Measurements from ENCODE around the gene OR14J1. TPM values are rescaled to one million over a fixed set of nuclear protein-coding genes. Genes with fewer than 3 reads are reported as not detected.

OR14J1 gene
- total RNA-seq, 1 donor from 2014 or later = not detected

DNA sequence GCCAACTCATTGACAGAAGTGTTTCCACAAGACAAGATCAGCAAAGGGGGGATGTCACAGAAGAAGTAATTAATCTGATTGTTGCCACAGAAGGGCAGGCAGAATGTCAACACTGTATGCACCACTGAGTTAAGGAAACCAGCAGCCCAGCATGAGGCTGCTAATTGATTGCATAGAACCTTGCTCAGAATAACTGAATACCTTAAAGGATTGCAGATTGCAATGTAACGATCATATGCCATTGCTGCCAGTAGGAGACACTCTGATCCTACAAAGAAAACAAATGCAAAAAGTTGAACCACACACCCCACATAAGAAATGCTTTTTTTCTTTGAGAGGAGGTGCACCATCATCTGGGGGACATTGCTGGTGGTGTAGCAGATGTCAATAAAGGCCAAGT, 54.1 kb downstream of the OR14J1 start:
- no peaks in the 10 kb centered on the region for H3K36me3 Mint-ChIP-seq (ENCODE audit: unreplicated experiment)
- no peak for DNase-seq (ENCODE audit: extremely low spot score, unreplicated experiment)
- H3K4me1 Mint-ChIP-seq (ENCODE audit: unreplicated experiment) = no peaks in the 10 kb centered on the region
- H3K27ac Mint-ChIP-seq (ENCODE audit: unreplicated experiment) = no peak overlapping the region
- TF ChIP-seq CTCF (IDR thresholded peaks at IDR 0.05) = no peak
- H3K4me3 Mint-ChIP-seq (ENCODE audit: unreplicated experiment) = no peak overlapping the region
- H3K9me3 Mint-ChIP-seq (ENCODE audit: unreplicated experiment) = peaks cover 9% of the 10 kb centered on the region
- H3K27me3 Mint-ChIP-seq (ENCODE audit: unreplicated experiment) = no peaks in the 10 kb centered on the region

Other genes with a start within 250 kb of the OR14J1 start
- gene OR2B3, start 214.4 kb upstream of the OR14J1 start, total RNA-seq = not detected in 2 replicates
- not detected in 2 replicates for gene OR2J1, start 202.2 kb upstream of the OR14J1 start, total RNA-seq
- not detected in 2 replicates for gene OR2J3, start 193.6 kb upstream of the OR14J1 start, total RNA-seq
- gene OR2J2, start 130.8 kb upstream of the OR14J1 start, total RNA-seq = not detected in 2 replicates
- not detected in 2 replicates for gene OR5V1, start 67.2 kb downstream of the OR14J1 start, total RNA-seq
- gene OR12D3, start 73.6 kb downstream of the OR14J1 start, total RNA-seq = not detected in 2 replicates
- not detected in 2 replicates for gene OR12D2, start 93.9 kb downstream of the OR14J1 start, total RNA-seq
- not detected in 2 replicates for gene OR12D1, start 113.2 kb downstream of the OR14J1 start, total RNA-seq
- gene OR10C1, start 137.6 kb downstream of the OR14J1 start, total RNA-seq = not detected in 2 replicates
- not detected in 2 replicates for gene OR11A1, start 155.4 kb downstream of the OR14J1 start, total RNA-seq
- gene OR2H1, start 155.5 kb downstream of the OR14J1 start, total RNA-seq = not detected in 2 replicates
- not detected in 2 replicates for gene MAS1L, start 186.3 kb downstream of the OR14J1 start, total RNA-seq